Small intestine (tissue), 7 donors: ENCODE measurements around the gene PPWD1. TPM values are rescaled to one million over a fixed set of nuclear protein-coding genes. Genes with fewer than 3 reads are reported as not detected.

ENCODE experiments used
- DNase-seq, 2 donors: peaks; one replicate each; pipeline versions ENCODE4 v3.0.0 to v3.0.0-alpha.2; 2013
- FAIRE-seq: peaks from 2 replicates; lab custom pipeline; 2012; peaks lifted over from hg19 to GRCh38; lab: Jason Lieb, UNC
- H3K27ac ChIP-seq, 3 donors: one replicate each; pipeline ENCODE4 v1.5.1; 2013; ENCODE audit warnings: low read length in 2 of 3, mild to moderate bottlenecking in 2 of 3, control low read depth in 1 of 3, inconsistent platforms in 1 of 3, low read depth in 1 of 3, moderate library complexity in 1 of 3
- H3K27me3 ChIP-seq, 3 donors: one replicate each; pipeline ENCODE4 v1.6.1; 2013; ENCODE audit warnings: low read length in 3 of 3, inconsistent platforms in 1 of 3; ENCODE audit not compliant: control insufficient read depth in 3 of 3, insufficient read depth in 3 of 3
- H3K36me3 ChIP-seq, 3 donors: one replicate each; pipeline ENCODE4 v1.6.1; 2013; ENCODE audit warnings: low read length in 3 of 3, inconsistent platforms in 1 of 3, low read depth in 1 of 3, mild to moderate bottlenecking in 1 of 3, moderate library complexity in 1 of 3; ENCODE audit not compliant: control insufficient read depth in 3 of 3, insufficient read depth in 2 of 3
- H3K4me1 ChIP-seq, 3 donors: one replicate each; pipeline ENCODE4 v1.6.1; 2013; ENCODE audit warnings: low read length in 2 of 3, inconsistent platforms in 1 of 3, low read depth in 1 of 3, mild to moderate bottlenecking in 1 of 3, moderate library complexity in 1 of 3; ENCODE audit not compliant: control insufficient read depth in 3 of 3, insufficient read depth in 2 of 3
- H3K4me3 ChIP-seq, 3 donors: one replicate each; pipeline ENCODE4 v1.5.1; 2013; ENCODE audit warnings: low read length in 3 of 3, control low read depth in 1 of 3, inconsistent platforms in 1 of 3, low read depth in 1 of 3, mild to moderate bottlenecking in 1 of 3, moderate library complexity in 1 of 3
- H3K9me3 ChIP-seq, 2 donors: one replicate each; pipeline ENCODE4 v1.6.1; 2013; ENCODE audit warnings: low read depth in 1 of 2, low read length in 1 of 2; ENCODE audit not compliant: control insufficient read depth in 2 of 2, insufficient read depth in 1 of 2
- WGBS, 3 donors: extraction: QIAGEN DNeasy Blood & Tissue Kit; methylation state at CpG; one replicate each; pipeline ENCODE4 v1.1.7; 2013; 5-methylcytosine and 5-hydroxymethylcytosine counted together
- polyA plus RNA-seq, 4 donors: library from polyadenylated mRNA; stranded (reverse) in 3 of 4; unstranded in 1 of 4; fragments of 200-250 nt in 3 of 4; fragments of 120-200 nt in 1 of 4; gene quantifications; one replicate each; pipeline versions ENCODE4 v1.2.1 to v1.2.3, GENCODE V29; 2013
- donor health status: healthy with polysubstance abuse.
- donor health status: control.
- donor health status: control.
- donor health status: Bipolar disorder and iron deficiency.
- donor health status: healthy.

The PPWD1 gene
- polyA plus RNA-seq, 4 donors: 16.2 to 69.3 (median 18.3) TPM

DNA sequence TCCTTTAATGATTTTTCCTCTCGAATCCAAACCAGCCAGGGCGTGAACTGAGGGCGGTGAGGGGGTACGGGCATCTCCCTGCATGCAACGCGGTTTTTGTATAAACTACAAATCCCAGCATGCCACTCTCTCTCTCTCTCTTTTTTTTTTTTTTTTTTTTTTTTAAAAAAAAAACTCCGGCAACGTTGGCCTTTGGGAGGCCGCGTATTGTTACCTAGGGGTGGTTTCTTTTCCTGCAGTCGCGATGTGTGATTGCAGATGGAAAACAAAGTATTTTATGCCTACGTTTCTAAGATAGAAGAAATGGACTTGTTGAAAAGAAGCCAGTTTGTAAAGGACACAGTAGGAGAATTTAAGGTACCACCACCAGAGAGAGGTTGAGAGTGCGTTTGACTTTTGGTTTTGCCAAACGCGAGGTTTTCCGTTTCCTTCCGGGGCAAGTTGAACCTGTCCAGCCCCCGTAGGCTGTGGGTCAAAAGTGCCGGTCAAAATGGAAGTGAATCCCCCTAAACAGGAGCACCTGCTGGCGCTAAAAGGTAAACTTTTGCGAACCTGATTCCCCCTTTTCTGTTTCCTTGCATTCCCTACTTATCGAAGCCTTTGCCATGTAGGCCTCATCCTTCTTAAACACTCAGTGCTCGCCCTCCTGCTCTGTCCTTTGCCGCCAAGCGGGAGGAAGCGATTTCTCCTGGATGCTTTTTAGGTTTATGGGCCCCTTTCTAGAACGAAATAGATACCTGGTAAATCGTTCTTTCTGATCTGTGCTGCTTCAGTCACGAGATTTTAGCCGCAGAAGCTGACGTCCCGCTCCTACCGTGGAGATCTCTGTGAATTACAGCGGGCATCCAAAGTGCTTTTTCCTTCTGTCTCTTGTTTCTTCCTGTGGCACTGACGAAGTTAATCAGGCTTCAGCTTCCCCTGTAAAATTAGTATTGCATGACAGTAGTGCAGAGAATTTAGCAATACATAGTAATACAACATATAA, 61.8 kb downstream of the PPWD1 start, which contains the start of the genes SHLD3 and TRAPPC13:
Gene SHLD3, plus strand, starts transcription at position 457 of the 985 bp plus-strand sequence. CDS start 4,561 bp downstream, outside the sequence.
Gene TRAPPC13, plus strand, starts transcription at position 457 of the 985 bp plus-strand sequence. Its CDS starts 34 bp downstream, at position 491.
- Histone ChIP-seq H3K27me3 (no peaks in the 10 kb centered on the region), H3K27ac (peak within 1 kb of the TSS; percentile 66 to 94 (median 78)), H3K9me3 (no peaks in the 10 kb centered on the region), H3K4me1 (peaks cover 2 to 5% (median 4%) of the 10 kb centered on the region in 3 donors), H3K4me3 (peak within 1 kb of the TSS; percentile 90 to 98 (median 93)), H3K36me3 (peaks cover 0 to 7% (median 0%) of the 10 kb centered on the region in 3 donors)
- DNase-seq (peak; percentile 90 to 95), FAIRE-seq (no peak)
- WGBS, 3 donors: 0 to 1% (median 0%) methylated on average over 36 of the region's 36 CpGs

DNA sequence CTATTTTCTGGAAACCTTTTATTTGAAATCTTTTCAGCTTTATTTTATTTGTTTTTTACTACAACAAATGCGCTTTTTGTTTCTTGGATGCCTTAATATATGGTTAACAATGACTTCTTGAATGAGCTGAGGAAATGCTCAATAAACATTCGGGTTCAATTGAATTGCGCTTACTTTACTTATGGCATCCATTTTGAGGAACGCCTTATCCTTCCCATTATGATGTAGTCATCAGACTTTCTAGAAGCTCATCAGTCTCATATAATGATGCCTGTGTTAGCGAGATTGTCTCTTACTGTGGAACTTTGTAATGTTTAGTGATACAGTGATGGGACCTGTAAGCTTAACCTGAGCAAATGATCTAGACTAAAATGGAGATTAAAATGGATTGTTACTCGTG, 62.6 kb downstream of the PPWD1 start:
- peak overlapping the region in 1 of 3 donors; percentile 78 for H3K27ac ChIP-seq
- peak in 1 of 2 donors; percentile 9 for DNase-seq
- 37 to 56% (median 48%) methylated on average over 6 of the region's 6 CpGs for WGBS, 3 donors
- peaks cover 2 to 5% (median 4%) of the 10 kb centered on the region in 3 donors for H3K4me1 ChIP-seq
- H3K27me3 ChIP-seq: no peaks in the 10 kb centered on the region
- H3K4me3 ChIP-seq: peak overlapping the region in 1 of 3 donors; percentile 90
- peaks cover 0 to 7% (median 0%) of the 10 kb centered on the region in 3 donors for H3K36me3 ChIP-seq
- FAIRE-seq: no peak
- no peaks in the 10 kb centered on the region for H3K9me3 ChIP-seq

- DNase-seq (peak in 1 of 2 donors; percentile 33), FAIRE-seq (no peak)
- H3K27me3 ChIP-seq: no peaks in the 10 kb centered on the region
- peaks cover 0 to 8% (median 0%) of the 10 kb centered on the region in 3 donors for H3K36me3 ChIP-seq
- H3K4me3 ChIP-seq: no peak overlapping the region
- no peaks in the 10 kb centered on the region for H3K9me3 ChIP-seq
- H3K27ac ChIP-seq: no peak overlapping the region
- H3K4me1 ChIP-seq: no peaks in the 10 kb centered on the region
These were observed 67.9 kb downstream of the PPWD1 start for GRCh38 chr5:65630981-65631380.

Other genes starting within 250 kb of the PPWD1 start
- gene ADAMTS6, start 81.4 kb upstream of the PPWD1 start, polyA plus RNA-seq: 1 to 10 TPM in 1 of 4 donors, under 1 TPM in 1, not detected in 2; 0.28 to 1.5 TPM
- gene CENPK, start 128 bp upstream of the PPWD1 start, polyA plus RNA-seq: 10 to 100 TPM in 2 of 4 donors, 1 to 10 TPM in 2; 2.7 to 20.0 (median 8.2) TPM
- 10 to 100 TPM in 1 of 4 donors, 1 to 10 TPM in 3; 2.7 to 11.5 (median 3.3) TPM for gene TRIM23, start 61.0 kb downstream of the PPWD1 start, polyA plus RNA-seq
- gene SHLD3, start 61.7 kb downstream of the PPWD1 start, polyA plus RNA-seq: 1 to 10 TPM; 2.7 to 6.3 (median 4.4) TPM
- 10 to 100 TPM; 14.4 to 20.1 (median 18.3) TPM for gene TRAPPC13, start 61.7 kb downstream of the PPWD1 start, polyA plus RNA-seq
- gene SGTB, start 158.8 kb downstream of the PPWD1 start, polyA plus RNA-seq: 1 to 10 TPM in 2 of 4 donors, under 1 TPM in 1, not detected in 1; 0.81 to 2.2 (median 2.1) TPM
- 10 to 100 TPM in 2 of 4 donors, 1 to 10 TPM in 2; 2.2 to 11.7 (median 7.6) TPM for gene NLN, start 158.9 kb downstream of the PPWD1 start, polyA plus RNA-seq